HG03196 (cell line): Measurements from ENCODE around the gene SLCO2A1.

Experiments
- ATAC-seq: cut with Tn5 transposase; IDR thresholded peaks from one replicate; pipeline ENCODE4 v1.9.1; 2021; ENCODE audit not compliant: unreplicated experiment

SLCO2A1 gene

GRCh38 chr3:133983576-133984560 is 45.9 kb downstream of the SLCO2A1 start:
- ATAC-seq, result no peak

- ATAC-seq, result no peak
These were observed 46.6 kb downstream of the SLCO2A1 start for GRCh38 chr3:133983126-133983525.

DNA sequence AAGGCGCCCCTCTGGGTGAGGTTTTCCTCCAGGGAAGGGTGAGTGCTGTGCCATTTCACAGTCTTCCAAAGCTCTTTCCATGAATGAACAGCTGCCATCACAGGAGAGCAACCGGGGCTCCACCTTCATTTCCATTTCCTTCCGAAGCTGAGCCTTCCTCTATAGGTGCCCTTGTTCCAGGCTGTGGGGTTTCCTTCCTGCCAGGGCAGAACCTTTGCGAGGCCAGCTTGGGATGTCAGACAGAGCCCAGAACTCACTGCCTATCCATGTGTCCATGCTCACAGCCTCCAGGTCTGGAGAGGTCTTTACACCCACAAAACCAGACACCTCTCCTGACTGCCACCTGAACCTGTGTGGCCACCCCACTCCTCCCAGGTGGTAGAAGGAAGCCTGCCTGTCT is 49.2 kb downstream of the SLCO2A1 start:
- no peak for ATAC-seq

DNA sequence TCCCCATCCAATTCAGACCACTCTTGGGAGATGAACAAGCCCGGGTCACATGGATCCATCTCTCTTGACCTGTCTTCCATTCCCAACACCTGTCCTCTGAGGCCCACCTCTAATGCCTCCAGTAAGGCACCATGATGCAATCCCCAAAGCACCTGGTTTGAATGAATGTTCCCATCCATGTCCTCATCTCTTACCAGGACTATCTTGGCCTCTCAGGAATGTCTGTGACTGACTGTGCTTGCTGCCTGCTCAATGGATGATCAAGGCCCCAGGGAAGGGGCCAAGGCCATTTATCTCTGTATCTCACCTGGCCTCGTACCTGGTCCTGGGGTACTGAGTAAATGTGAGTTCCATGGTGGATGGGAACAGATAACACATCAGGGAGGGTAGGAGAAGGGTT is 49.7 kb downstream of the SLCO2A1 start:
- ATAC-seq, result no peak

- no peak for ATAC-seq
These were observed 50.2 kb downstream of the SLCO2A1 start for GRCh38 chr3:133979553-133979952.

DNA sequence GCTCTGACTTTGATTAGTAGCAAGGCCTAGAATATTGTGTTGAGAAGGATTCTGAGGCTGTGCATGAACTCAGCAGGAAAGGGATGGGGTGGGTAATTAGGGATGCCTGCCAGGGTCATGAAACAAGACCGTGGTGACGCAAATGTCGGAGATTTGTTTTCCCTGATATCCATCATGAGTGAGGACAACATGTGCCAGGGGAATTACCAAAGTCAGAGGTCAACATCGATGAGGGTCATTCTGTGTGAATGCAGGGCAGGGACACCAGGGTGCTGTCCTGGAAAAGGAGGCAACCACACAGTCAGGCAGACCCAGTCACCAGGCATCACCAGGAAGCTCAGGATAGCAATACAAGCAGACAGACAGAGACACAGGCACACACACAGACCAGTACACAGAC is 52.2 kb downstream of the SLCO2A1 start:
- ATAC-seq, result no peak

DNA sequence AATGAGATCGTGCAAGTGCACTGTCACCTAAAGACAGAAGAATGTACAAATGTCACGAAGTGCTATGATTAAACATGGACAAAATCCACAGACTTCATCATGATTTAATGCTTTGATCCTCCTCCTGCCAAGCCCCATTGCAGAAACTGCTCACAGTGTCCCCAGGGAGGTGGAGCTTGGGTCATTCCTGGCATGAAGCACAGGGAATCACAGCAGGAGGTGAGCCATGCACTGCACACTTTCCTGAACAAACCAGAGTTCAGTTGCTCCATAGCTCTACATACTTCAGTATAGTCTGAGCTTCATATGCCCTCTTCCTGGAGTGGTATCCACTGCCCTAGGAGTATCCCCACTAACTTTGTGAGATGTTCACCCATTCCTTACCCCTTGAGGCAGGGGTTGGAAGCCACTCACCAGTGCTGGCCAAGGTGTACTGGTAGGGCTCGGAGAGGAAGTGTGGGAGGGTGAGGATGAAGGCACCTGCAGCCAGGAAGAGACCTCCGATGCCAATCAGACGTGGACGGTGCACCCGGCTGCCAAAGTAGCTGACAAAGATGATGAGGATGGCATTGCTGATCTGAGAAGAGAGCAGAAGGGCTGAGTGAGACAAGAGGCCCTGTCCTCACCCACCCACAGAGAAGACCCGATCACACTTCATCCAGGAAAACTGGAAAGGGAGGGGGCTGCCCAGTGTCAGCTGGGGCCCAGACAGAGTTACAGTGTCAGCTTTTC is 56.3 kb downstream of the SLCO2A1 start:
- ATAC-seq, result no peak

GRCh38 chr3:133972156-133972555 is 57.6 kb downstream of the SLCO2A1 start:
- no peak for ATAC-seq

DNA sequence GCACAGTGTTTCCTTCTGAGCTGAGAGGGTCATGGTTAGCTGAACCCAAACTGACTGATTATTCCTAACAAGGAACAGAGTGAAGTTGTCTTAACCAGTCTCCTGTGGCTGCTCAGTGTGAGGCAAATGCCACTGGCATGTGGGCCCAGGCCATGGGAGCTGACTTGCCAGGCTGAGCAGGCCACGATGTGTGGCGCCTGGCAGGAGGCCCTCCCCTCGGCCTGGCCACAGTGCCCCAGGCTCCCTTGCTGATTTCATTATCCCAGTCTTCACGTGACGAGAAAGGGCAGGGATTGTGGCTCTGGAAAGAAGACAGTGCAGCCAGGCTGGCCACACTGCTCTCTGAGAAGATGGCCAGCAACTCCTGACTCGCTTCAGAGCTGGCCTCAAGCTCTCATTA is 58.8 kb downstream of the SLCO2A1 start:
- ATAC-seq, result no peak

DNA sequence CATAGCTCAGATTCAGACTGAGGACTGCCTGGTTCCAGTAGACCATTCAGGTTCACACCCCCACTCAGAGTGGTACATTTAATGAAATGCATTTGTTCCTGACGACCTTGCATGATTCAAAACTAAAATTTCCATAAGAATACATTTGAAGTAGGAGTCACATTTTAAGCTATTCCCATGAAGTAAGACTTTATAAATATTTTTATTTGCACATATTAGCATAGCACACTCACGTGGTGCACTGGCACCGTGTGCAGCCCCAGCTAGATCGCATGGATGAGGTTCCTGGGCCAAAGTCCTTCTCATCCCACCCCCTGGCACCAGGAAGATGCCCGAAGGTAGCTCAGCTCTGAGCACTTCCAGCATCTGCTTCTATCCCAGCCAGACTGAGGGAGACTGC is 59.4 kb downstream of the SLCO2A1 start:
- no peak for ATAC-seq

GRCh38 chr3:133967992-133968892 is 61.5 kb downstream of the SLCO2A1 start:
- ATAC-seq, result no peak

- no peak for ATAC-seq
These were observed 62.8 kb downstream of the SLCO2A1 start for GRCh38 chr3:133966954-133967353.

GRCh38 chr3:133965906-133966305 is 63.8 kb downstream of the SLCO2A1 start:
- no peak for ATAC-seq

DNA sequence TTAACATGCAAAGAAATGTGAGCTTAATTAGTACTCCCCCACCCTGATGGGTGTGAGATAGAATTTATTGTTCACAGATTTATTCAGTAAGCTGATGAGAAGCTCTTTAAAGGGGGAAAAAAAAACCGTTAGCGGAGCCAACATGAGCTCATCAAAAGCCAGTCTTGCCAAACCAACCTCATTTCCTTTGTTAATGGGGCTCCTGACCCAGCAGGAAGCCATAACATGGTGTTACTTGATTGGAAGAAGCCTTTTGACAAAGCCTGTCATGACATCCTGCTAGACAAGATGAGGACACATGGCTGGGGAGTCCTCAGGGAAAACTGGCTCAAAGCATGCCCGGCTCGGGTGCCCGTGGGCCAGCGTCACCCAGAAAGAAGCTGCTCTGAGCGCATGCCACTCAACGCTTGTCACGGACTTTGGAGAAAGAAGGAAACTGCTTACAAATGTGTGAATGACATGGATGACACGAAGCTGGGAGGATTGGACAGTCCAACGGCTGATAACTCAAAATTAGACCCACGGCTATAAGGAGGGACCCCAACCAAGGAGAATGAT is 64.6 kb downstream of the SLCO2A1 start:
- no peak for ATAC-seq

DNA sequence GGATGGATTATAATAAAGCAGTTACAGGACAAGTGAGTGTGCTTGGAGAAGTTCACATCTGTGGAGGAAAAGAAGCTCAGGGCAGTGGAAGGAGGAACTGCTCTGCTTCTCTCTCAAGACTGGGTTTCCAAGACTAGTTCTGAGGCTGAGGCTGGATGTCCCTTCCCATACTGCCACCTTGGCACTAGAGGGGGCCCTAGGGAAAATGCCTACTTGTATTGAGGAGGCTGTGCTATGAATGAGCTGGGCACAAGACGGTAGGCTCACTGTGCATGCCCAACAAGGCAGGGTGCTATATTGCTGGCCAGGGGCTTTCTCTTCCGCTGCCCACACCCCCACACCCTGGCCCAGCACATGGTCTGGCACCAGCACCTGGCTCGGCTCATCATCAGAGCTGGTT is 65.2 kb downstream of the SLCO2A1 start:
- ATAC-seq, result no peak

GRCh38 chr3:133963657-133964396 is 65.9 kb downstream of the SLCO2A1 start:
- no peak for ATAC-seq

DNA sequence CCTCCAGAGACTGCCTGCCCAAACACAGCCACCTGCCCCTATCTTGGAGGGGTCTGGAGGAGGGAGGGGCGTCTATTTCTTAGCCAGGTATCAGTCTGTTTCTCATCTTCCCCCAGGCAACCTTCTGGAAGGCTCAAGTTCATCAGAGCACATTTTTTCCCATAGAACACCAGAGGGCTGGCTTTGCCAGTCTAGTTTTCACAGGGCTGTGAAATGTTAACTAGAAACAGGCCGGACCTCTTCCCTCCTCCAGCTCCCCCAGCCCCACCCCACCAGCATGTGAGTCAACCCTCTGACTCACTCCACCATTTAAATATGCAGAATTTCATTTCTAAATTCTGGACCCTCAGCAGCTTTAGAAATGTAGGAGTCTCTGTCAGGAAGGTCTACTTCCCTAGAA is 66.9 kb downstream of the SLCO2A1 start:
- no peak for ATAC-seq

GRCh38 chr3:133958071-133958805 is 71.5 kb downstream of the SLCO2A1 start:
- no peak for ATAC-seq

GRCh38 chr3:133956982-133957381 is 72.7 kb downstream of the SLCO2A1 start:
- no peak for ATAC-seq
